OCI-LY1 (cell line): ENCODE measurements around the gene LRP1-AS.

Source experiments
- EZH2 ChIP-seq: fragments of 200-600 bp; sonication (generic), shearing (Covaris generic); IDR thresholded peaks from 2 replicates; pipeline ENCODE4 v1.8.0; 2017; ENCODE audit warnings: borderline replicate concordance, mixed run types, mild to moderate bottlenecking, antibody characterized with exemption, low read length, moderate library complexity, mixed read lengths
- TF ChIP-seq, protein P1 (sequence below): fragments of 200-600 bp; sonication (generic), shearing (Covaris generic); IDR thresholded peaks from 2 replicates; pipeline ENCODE4 v1.5.1; 2017; ENCODE audit warnings: mild to moderate bottlenecking, antibody characterized with exemption, low read length, moderate library complexity, mixed read lengths

- TF ChIP-seq, protein P1, sequence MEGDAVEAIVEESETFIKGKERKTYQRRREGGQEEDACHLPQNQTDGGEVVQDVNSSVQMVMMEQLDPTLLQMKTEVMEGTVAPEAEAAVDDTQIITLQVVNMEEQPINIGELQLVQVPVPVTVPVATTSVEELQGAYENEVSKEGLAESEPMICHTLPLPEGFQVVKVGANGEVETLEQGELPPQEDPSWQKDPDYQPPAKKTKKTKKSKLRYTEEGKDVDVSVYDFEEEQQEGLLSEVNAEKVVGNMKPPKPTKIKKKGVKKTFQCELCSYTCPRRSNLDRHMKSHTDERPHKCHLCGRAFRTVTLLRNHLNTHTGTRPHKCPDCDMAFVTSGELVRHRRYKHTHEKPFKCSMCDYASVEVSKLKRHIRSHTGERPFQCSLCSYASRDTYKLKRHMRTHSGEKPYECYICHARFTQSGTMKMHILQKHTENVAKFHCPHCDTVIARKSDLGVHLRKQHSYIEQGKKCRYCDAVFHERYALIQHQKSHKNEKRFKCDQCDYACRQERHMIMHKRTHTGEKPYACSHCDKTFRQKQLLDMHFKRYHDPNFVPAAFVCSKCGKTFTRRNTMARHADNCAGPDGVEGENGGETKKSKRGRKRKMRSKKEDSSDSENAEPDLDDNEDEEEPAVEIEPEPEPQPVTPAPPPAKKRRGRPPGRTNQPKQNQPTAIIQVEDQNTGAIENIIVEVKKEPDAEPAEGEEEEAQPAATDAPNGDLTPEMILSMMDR, result no peak
- TF ChIP-seq EZH2, result no peak
These were observed 17.5 kb downstream of the LRP1-AS start for GRCh38 chr12:57129889-57130288.
